ENCODE data around the gene TRIP4. TPM values are rescaled to one million over a fixed set of nuclear protein-coding genes. Genes with fewer than 3 reads are reported as not detected.

The TRIP4 gene
- total and polyA plus RNA-seq, 9 of the 15 experiments (the other 6 are each of a cell fraction or from before 2014, with no cell fraction given): 7.6 to 23.3 (median 16.7) TPM

- 45% methylated on average over 2 of the region's 2 CpGs for WGBS (ENCODE audit: insufficient coverage, low coverage, missing lambda C conversion rate)
- no peak overlapping the region for H3K27ac ChIP-seq (ENCODE audit: extremely low read depth, low read depth, low read length)
- POLR2A ChIA-PET: interaction anchor here (1.0 kb wide), 1 partner anchor 17 kb away, joined by 4 read pairs; the partner anchor contains the start of gene ZNF609
- intact Hi-C loops (cut with micrococcal nuclease) (no loop called here), in situ Hi-C loops (cut with MboI) (no loop called here)
- peaks cover 2% of the 10 kb centered on the region; the same call in 1 of the 3 replicates for H3K36me3 ChIP-seq (ENCODE audit: control insufficient read depth, insufficient read depth, low read length)
- H3K79me2 ChIP-seq (ENCODE audit: control insufficient read depth, insufficient read depth, low read length): no peaks in the 10 kb centered on the region
- FAIRE-seq (no peak), ATAC-seq (no peak), DNase-seq (ENCODE audit: extremely low read depth in 1 of 4, low spot score in 3 of 4) (no peak)
- H3K27me3 ChIP-seq (ENCODE audit: control insufficient read depth in 2 of 2, insufficient read depth in 2 of 2, low read length in 2 of 2): no peaks in the 10 kb centered on the region
- no peak overlapping the region for H3K4me3 ChIP-seq
- BruUV-seq (replicated peaks): no TSS peak
- no peak overlapping the region for H2AFZ ChIP-seq (ENCODE audit: low read depth, low read length)
- H3K9me3 ChIP-seq (replicated peaks; ENCODE audit: control insufficient read depth, insufficient read depth, low read depth, low read length): no peaks in the 10 kb centered on the region
- peaks cover 6 to 24% of the 10 kb centered on the region in 2 experiments; a peak in 4 of 5 replicates for H3K4me1 ChIP-seq (replicated peaks in 1 of 2; ENCODE audit: control insufficient read depth in 2 of 2, insufficient read depth in 2 of 2, low read length in 2 of 2)
- no peak overlapping the region for H3K9ac ChIP-seq (ENCODE audit: insufficient read depth in 1 of 2, low read depth in 2 of 2, low read length in 2 of 2)
- H4K20me1 ChIP-seq (replicated peaks; ENCODE audit: control insufficient read depth, insufficient read depth, low read length): peaks cover 5% of the 10 kb centered on the region; the same call in 1 of the 2 replicates
- CTCF ChIA-PET (ENCODE audit: low intra/inter-chr PET ratio): no interaction called here
- no peaks in the 10 kb centered on the region for H3K9me1 ChIP-seq (ENCODE audit: control insufficient read depth, insufficient read depth, low read length)
- no peak overlapping the region for H3K4me2 ChIP-seq (ENCODE audit: insufficient read depth, low read length)
- no peak for TF ChIP-seq DEAF1 (CRISPR knock-in tag; IDR thresholded peaks at IDR 0.05)
- TF ChIP-seq MYNN (IDR thresholded peaks at IDR 0.05): no peak
- no peak for TF ChIP-seq MYNN (CRISPR knock-in tag; IDR thresholded peaks at IDR 0.05)
- no peak for TF ChIP-seq ZNF395 (CRISPR knock-in tag; IDR thresholded peaks at IDR 0.05)
- TF ChIP-seq YY1 (IDR thresholded peaks at IDR 0.05; ENCODE audit: borderline replicate concordance in 1 of 3, control insufficient read depth in 1 of 3, extremely low read depth in 1 of 3, insufficient read depth in 3 of 3, insufficient read length in 1 of 3, insufficient replicate concordance in 2 of 3, low read depth in 1 of 3, low read length in 2 of 3): no peak
- TF ChIP-seq POLR2B (IDR thresholded peaks at IDR 0.05; ENCODE audit: low read depth, partially characterized antibody): no peak
- no peak for TF ChIP-seq ZNF699 (CRISPR knock-in tag; IDR thresholded peaks at IDR 0.05; ENCODE audit: insufficient replicate concordance)
- TF ChIP-seq E2F8 (IDR thresholded peaks at IDR 0.05; ENCODE audit: low read depth, partially characterized antibody): no peak
- TF ChIP-seq ZSCAN29 (IDR thresholded peaks at IDR 0.05): no peak
- TF ChIP-seq ZC3H11A (IDR thresholded peaks at IDR 0.05; ENCODE audit: low read depth, low read length): no peak
- no peak for TF ChIP-seq SMC3 (conservative IDR thresholded peaks at IDR 0.05; ENCODE audit: insufficient read depth, low read depth, low read length)
- TF ChIP-seq XRCC3 (IDR thresholded peaks at IDR 0.05): no peak
- no peak for TF ChIP-seq CBFA2T2 (conservative IDR thresholded peaks at IDR 0.05)
- TF ChIP-seq ZNF668 (CRISPR knock-in tag; IDR thresholded peaks at IDR 0.05): no peak
- no peak for TF ChIP-seq ARID1B (IDR thresholded peaks at IDR 0.05)
- no peak for TF ChIP-seq HDAC1 (IDR thresholded peaks at IDR 0.05)
Observed at GRCh38 chr15:64443016-64443415, 55.4 kb downstream of the TRIP4 start.

Data from K562 (cell line).